ENCODE data around the gene BUB3.

BUB3 gene

GRCh38 chr10:123154711-123155505, 706 bp downstream of the BUB3 start:
- ChIA-PET CTCF (interaction anchor here (0.6 to 1.7 kb wide), 3 partner anchors 22 to 210 kb away, joined by 5 to 6 read pairs (median 5); no protein-coding TSS in a partner anchor), POLR2A (ENCODE audit: low non-redundant PET) (no interaction called here)
- no peak for TF ChIP-seq CTCF (conservative IDR thresholded peaks at IDR 0.05; ENCODE audit: low read depth)
- DNase-seq (ENCODE audit: low spot score): peak; percentile 67
- H3K27ac ChIP-seq: peak overlapping the region; percentile 94

- POLR2A ChIA-PET (ENCODE audit: low non-redundant PET): no interaction called here
- CTCF ChIA-PET: interaction anchor here (0.7 to 1.7 kb wide), 3 partner anchors 113 to 336 kb away, joined by 5 to 6 read pairs (median 6); no protein-coding TSS in a partner anchor
- DNase-seq (ENCODE audit: low spot score): no peak
- no peak for TF ChIP-seq CTCF (conservative IDR thresholded peaks at IDR 0.05; ENCODE audit: low read depth)
- no peak overlapping the region for H3K27ac ChIP-seq
Measured at GRCh38 chr10:123156078-123156477, 1.9 kb downstream of the BUB3 start.

GRCh38 chr10:123157210-123157609, 3.0 kb downstream of the BUB3 start:
- TF ChIP-seq CTCF (conservative IDR thresholded peaks at IDR 0.05; ENCODE audit: low read depth): no peak
- no peak overlapping the region for H3K27ac ChIP-seq
- POLR2A ChIA-PET (ENCODE audit: low non-redundant PET): no interaction called here
- DNase-seq (ENCODE audit: low spot score): peak; percentile 68
- CTCF ChIA-PET: no interaction called here

GRCh38 chr10:123158682-123159081, 4.5 kb downstream of the BUB3 start:
- ChIA-PET POLR2A (ENCODE audit: low non-redundant PET) (no interaction called here), CTCF (interaction anchor here (0.6 kb wide), 2 partner anchors 229 to 355 kb away, joined by 3 read pairs; no protein-coding TSS in a partner anchor)
- TF ChIP-seq CTCF (conservative IDR thresholded peaks at IDR 0.05; ENCODE audit: low read depth): no peak
- no peak overlapping the region for H3K27ac ChIP-seq
- no peak for DNase-seq (ENCODE audit: low spot score)

GRCh38 chr10:123160311-123160980, 6.2 kb downstream of the BUB3 start:
- no peak for DNase-seq (ENCODE audit: low spot score)
- POLR2A ChIA-PET (ENCODE audit: low non-redundant PET): no interaction called here
- CTCF ChIA-PET: interaction anchor here (0.6 to 0.7 kb wide), 2 partner anchors 55 to 69 kb away, joined by 3 to 5 read pairs; no protein-coding TSS in a partner anchor
- no peak for TF ChIP-seq CTCF (conservative IDR thresholded peaks at IDR 0.05; ENCODE audit: low read depth)
- no peak overlapping the region for H3K27ac ChIP-seq

- DNase-seq (ENCODE audit: low spot score): no peak
- ChIA-PET POLR2A (ENCODE audit: low non-redundant PET) (no interaction called here), CTCF (interaction anchor here (0.7 kb wide), 1 partner anchor 88 kb away, joined by 3 read pairs; no protein-coding TSS in a partner anchor)
- TF ChIP-seq CTCF (conservative IDR thresholded peaks at IDR 0.05; ENCODE audit: low read depth): no peak
- H3K27ac ChIP-seq: no peak overlapping the region
Measured at GRCh38 chr10:123164319-123164718, 10.1 kb downstream of the BUB3 start.
